Body of pancreas (tissue), 4 donors: Measurements from ENCODE around the gene ASTN2.

Experiments
- POLR2A ChIP-seq, 3 donors: fragments of 450-650 bp; IDR thresholded peaks; one replicate each; pipeline ENCODE4 v1.6.1; 2016; ENCODE audit warnings: antibody characterized with exemption in 3 of 3, mild to moderate bottlenecking in 2 of 3
- TF ChIP-seq, protein P1 (sequence below), 7 experiments: fragments of 450-650 bp in 4 of 7; fragments of 200-600 bp in 3 of 7; sonication (generic) in 3 of 7; IDR thresholded peaks; one replicate each; pipeline ENCODE4 v1.5.1; 2016 to 2019; ENCODE audit warnings: antibody characterized with exemption in 7 of 7

DNA sequence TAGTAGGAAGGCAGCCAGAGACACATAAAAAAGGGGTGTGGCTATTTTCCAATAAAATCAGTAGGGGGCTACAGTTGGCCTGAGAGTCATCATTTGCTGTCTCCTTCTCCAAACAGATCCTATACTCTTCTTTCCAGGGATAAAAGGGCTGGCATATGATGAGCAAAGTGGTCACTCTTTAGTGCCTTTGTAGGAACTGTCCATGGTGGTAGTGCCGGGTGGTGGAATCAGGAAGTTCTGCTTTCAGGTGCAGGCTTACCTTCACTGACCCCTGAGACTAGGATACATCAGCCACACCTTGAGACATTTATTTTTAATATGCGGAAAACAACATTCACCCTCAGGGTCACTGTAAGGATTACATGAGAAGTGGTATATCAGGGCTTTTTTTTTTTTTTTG is 80.8 kb downstream of the ASTN2 start:
- TF ChIP-seq, protein P1, sequence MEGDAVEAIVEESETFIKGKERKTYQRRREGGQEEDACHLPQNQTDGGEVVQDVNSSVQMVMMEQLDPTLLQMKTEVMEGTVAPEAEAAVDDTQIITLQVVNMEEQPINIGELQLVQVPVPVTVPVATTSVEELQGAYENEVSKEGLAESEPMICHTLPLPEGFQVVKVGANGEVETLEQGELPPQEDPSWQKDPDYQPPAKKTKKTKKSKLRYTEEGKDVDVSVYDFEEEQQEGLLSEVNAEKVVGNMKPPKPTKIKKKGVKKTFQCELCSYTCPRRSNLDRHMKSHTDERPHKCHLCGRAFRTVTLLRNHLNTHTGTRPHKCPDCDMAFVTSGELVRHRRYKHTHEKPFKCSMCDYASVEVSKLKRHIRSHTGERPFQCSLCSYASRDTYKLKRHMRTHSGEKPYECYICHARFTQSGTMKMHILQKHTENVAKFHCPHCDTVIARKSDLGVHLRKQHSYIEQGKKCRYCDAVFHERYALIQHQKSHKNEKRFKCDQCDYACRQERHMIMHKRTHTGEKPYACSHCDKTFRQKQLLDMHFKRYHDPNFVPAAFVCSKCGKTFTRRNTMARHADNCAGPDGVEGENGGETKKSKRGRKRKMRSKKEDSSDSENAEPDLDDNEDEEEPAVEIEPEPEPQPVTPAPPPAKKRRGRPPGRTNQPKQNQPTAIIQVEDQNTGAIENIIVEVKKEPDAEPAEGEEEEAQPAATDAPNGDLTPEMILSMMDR (IDR thresholded peaks at IDR 0.05), result no peak
- TF ChIP-seq POLR2A (IDR thresholded peaks at IDR 0.05), result no peak
